ENCODE measurements around the gene UBN1. TPM values are rescaled to one million over a fixed set of nuclear protein-coding genes. Genes with fewer than 3 reads are reported as not detected.
A peak's percentile ranks its signal among the peaks of the same experiment; 100 is the strongest.

Gene UBN1
- total RNA-seq, 1 donor from 2014 or later: 36.6 TPM

DNA sequence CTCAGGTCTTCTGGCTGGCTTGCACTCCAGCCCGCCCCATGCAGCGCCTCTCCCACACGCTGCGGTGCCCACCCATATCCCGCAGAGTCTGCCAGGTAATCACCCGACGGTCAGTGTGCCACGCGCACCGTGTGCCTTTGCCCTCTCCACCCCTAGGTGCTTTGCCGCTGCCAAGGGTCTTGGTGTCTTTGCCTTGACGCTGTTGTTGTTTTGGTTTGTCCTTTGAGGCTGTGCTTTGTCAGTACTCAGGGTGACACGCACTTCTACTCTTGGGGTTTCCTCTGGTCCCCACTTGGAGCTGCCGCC is 30.1 kb downstream of the UBN1 start:
- ATAC-seq: no peak
- Histone ChIP-seq H3K4me1 (peaks cover 9% of the 10 kb centered on the region), H3K9me3 (no peaks in the 10 kb centered on the region), H3K36me3 (peaks cover 98% of the 10 kb centered on the region), H3K4me3 (no peak overlapping the region), H3K27ac (no peak overlapping the region), H3K27me3 (no peaks in the 10 kb centered on the region)
- peak; percentile 40 for DNase-seq
- TF ChIP-seq, protein P1, sequence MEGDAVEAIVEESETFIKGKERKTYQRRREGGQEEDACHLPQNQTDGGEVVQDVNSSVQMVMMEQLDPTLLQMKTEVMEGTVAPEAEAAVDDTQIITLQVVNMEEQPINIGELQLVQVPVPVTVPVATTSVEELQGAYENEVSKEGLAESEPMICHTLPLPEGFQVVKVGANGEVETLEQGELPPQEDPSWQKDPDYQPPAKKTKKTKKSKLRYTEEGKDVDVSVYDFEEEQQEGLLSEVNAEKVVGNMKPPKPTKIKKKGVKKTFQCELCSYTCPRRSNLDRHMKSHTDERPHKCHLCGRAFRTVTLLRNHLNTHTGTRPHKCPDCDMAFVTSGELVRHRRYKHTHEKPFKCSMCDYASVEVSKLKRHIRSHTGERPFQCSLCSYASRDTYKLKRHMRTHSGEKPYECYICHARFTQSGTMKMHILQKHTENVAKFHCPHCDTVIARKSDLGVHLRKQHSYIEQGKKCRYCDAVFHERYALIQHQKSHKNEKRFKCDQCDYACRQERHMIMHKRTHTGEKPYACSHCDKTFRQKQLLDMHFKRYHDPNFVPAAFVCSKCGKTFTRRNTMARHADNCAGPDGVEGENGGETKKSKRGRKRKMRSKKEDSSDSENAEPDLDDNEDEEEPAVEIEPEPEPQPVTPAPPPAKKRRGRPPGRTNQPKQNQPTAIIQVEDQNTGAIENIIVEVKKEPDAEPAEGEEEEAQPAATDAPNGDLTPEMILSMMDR (IDR thresholded peaks at IDR 0.05): no peak
- intact Hi-C loops (cut with DNase I): no loop called here

DNA sequence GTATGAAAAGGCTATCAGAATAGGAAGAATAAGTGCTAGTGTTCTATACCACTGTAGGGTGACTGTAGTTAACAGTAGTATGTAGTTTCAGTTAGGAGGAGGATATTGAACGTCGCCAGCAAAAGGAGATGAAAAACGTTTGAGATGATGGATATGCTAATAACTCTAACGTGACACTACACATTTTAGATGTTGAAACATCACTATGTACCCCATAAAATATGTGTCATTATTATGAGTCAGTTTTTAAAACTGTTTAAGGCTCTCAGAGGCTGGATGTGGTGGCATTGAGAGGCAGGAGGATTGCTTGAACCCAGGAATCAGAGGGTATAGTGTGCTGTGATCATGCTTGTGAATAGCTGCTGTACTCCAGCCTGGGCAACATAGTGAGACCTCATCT is 31.8 kb downstream of the UBN1 start:
- peaks cover 9% of the 10 kb centered on the region for H3K4me1 ChIP-seq
- H3K4me3 ChIP-seq: no peak overlapping the region
- no peak overlapping the region for H3K27ac ChIP-seq
- no peaks in the 10 kb centered on the region for H3K27me3 ChIP-seq
- TF ChIP-seq, protein P1 (IDR thresholded peaks at IDR 0.05): no peak
- DNase-seq: no peak
- H3K36me3 ChIP-seq: peaks cover 98% of the 10 kb centered on the region
- ATAC-seq: no peak
- intact Hi-C loops (cut with DNase I): no loop called here
- no peaks in the 10 kb centered on the region for H3K9me3 ChIP-seq

DNA sequence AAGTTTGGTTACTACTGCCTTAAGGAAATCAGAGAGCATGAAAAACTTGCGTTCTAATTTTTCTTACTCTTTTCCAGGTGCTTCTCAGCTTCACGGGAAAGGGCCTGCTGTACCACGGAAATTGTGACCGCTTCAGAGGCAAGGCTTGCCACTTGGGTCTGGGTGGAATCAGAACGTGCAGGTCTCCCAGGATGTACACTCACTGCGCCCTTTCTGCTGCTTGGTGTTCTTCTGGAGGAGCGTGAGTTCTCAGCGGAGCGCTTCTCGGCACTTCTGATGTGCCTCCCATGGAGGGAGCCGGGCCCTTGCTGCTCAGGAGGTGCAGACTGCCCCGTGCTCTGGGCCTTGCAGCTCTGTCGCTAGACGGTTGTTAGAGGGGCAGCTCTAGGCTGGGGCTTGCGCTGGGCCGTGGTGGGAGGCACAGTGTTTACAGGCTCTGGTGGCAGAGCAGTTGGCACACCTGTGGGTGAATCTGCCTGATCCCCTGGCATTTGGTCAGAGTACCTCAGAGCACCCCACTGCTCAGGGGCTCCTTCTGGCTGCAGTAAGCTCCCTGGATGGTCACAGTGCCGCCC is 32.8 kb downstream of the UBN1 start:
- Histone ChIP-seq H3K4me1 (peaks cover 9% of the 10 kb centered on the region), H3K36me3 (peaks cover 98% of the 10 kb centered on the region), H3K27ac (no peak overlapping the region), H3K9me3 (no peaks in the 10 kb centered on the region), H3K4me3 (no peak overlapping the region), H3K27me3 (no peaks in the 10 kb centered on the region)
- no peak for ATAC-seq
- intact Hi-C loops (cut with DNase I): no loop called here
- peak; percentile 61 for DNase-seq
- TF ChIP-seq, protein P1 (IDR thresholded peaks at IDR 0.05): no peak

DNA sequence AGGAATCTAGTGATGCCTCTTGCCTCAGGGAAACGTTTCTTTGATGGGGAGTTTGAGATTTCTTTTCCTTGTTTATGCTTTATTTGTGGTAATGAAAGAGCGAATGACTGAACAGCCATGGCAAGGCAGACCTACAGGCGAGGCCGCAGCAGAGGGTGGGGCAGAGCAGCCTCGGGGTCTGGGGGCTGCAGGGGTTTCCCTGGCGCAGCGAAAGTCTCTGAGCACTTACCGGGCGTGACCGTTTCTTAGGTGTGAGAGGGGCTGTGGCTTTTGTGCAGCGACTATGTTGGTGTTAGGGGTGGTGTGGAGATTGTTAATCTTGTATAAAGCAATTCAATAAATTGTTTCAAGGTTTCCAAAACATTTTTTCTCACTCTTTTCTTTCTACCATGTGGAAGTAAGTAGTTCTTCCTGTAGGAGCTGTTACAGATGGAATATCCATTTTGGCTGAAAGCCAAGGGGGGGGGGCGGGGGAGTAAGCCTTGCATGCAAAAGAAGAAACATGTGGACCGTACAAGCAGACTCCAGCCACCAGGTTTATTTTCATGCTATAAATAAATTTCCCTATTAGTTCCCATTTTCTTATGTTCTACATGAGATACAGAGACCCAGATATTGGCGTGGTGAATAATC is 34.8 kb downstream of the UBN1 start:
- no peak for ATAC-seq

DNA sequence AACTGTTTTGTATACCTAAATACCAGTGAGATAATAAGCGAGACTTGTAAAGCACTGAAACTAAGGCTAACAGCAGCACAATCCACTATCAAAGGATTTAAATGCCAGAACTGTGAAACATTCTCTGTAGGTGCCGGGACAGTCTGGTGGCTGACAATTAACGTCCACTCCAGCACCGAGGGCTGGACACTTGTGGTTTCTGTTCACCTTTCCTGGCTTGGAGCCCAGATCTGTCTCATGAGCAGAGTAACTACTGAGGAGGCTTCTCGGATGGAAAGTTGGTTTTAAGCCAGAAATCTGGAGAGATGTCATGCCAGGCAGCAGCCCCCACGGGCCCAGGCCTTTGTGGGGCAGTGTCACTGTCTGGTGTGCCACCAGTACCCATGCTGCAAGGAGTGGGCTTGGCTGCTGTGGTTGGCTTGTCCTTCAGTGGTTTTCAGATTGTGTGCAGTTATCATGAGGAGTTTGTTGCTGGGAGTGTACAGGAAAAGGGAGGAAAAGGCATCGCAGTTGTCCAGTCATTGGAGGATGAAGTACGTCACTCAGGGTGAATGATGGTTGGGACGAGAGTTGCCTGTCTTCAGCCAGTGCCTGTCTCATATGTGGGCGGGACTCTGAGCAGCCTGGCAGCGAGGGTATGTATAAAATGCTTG is 35.5 kb downstream of the UBN1 start:
- TF ChIP-seq, protein P1 (IDR thresholded peaks at IDR 0.05): no peak
- Histone ChIP-seq H3K36me3 (peaks cover 98% of the 10 kb centered on the region), H3K4me3 (no peak overlapping the region), H3K4me1 (peaks cover 9% of the 10 kb centered on the region), H3K27me3 (no peaks in the 10 kb centered on the region), H3K27ac (no peak overlapping the region), H3K9me3 (no peaks in the 10 kb centered on the region)
- intact Hi-C loops (cut with DNase I): no loop called here
- ATAC-seq (peak; percentile 69), DNase-seq (no peak)

More for the DNA sequence above, 34.8 kb downstream of the UBN1 start:
- Histone ChIP-seq H3K4me3 (no peak overlapping the region), H3K4me1 (peaks cover 9% of the 10 kb centered on the region), H3K27ac (peak overlapping the region; percentile 37), H3K9me3 (no peaks in the 10 kb centered on the region), H3K27me3 (no peaks in the 10 kb centered on the region), H3K36me3 (peaks cover 98% of the 10 kb centered on the region)
- TF ChIP-seq, protein P1 (IDR thresholded peaks at IDR 0.05): no peak
- no peak for DNase-seq
- intact Hi-C loops (cut with DNase I): no loop called here
